Neutrophil (primary cell): ENCODE data around the gene CACNA2D3.

Experiments used
- H3K27ac ChIP-seq: fragments of 200-600 bp; sonication (generic); 2 replicates; pipeline ENCODE4 v1.5.1; 2016; ENCODE audit warnings: mild to moderate bottlenecking, moderate library complexity
- H3K27me3 ChIP-seq: fragments of 200-600 bp; sonication (generic); 2 replicates; pipeline ENCODE4 v1.6.0; 2016; ENCODE audit warnings: mild to moderate bottlenecking
- H3K36me3 ChIP-seq: fragments of 200-600 bp; sonication (generic); 2 replicates; pipeline ENCODE4 v1.5.1; 2017
- H3K4me1 ChIP-seq, 2 experiments: fragments of 200-600 bp in 1 of 2; sonication (generic) in 1 of 2; 1 replicate in 1 of 2; 2 replicates in 1 of 2; pipeline versions ENCODE4 v1.5.1 to v1.6.1; 2013 to 2016; ENCODE audit warnings: low read depth in 1 of 2, low read length in 1 of 2, mild to moderate bottlenecking in 1 of 2, moderate library complexity in 1 of 2; ENCODE audit not compliant: control insufficient read depth in 1 of 2, insufficient read depth in 1 of 2
- H3K4me3 ChIP-seq, 2 experiments: fragments of 200-600 bp in 1 of 2; sonication (generic) in 1 of 2; 1 replicate in 1 of 2; 2 replicates in 1 of 2; pipeline ENCODE4 v1.5.1; 2013 to 2016; ENCODE audit warnings: low read depth in 1 of 2, low read length in 1 of 2, mild to moderate bottlenecking in 1 of 2, moderate library complexity in 1 of 2
- H3K9me3 ChIP-seq: fragments of 200-600 bp; sonication (generic); 2 replicates; pipeline ENCODE4 v1.5.1; 2016
- TF ChIP-seq, protein P1 (sequence below): fragments of 200-600 bp; sonication (generic); IDR thresholded peaks from 2 replicates; pipeline ENCODE4 v1.5.1; 2016; ENCODE audit warnings: antibody characterized with exemption

The CACNA2D3 gene

DNA sequence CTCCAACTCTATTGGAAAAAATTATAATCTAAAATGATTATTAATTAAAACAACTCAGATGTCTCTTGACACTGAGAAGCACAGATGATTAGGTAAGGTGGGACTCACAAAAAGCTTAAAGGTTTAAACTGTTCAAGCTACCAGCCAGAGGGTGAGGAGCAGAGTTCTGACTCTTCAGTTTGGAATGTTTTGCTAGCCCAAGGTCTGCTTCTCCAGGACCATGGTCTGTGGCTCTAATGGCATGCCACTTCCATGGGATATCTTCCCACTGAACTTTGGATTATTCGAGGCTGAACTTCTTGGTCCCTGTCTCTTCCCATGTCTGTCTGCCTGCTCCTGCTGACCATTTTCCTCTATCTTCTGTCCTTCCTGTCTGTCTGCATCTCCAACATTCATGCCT lies 49.2 kb downstream of the CACNA2D3 start:
- Histone ChIP-seq H3K4me3 (no peak overlapping the region), H3K27ac (no peak overlapping the region), H3K9me3 (no peaks in the 10 kb centered on the region), H3K27me3 (no peaks in the 10 kb centered on the region), H3K36me3 (no peaks in the 10 kb centered on the region), H3K4me1 (no peaks in the 10 kb centered on the region)
- TF ChIP-seq, protein P1, sequence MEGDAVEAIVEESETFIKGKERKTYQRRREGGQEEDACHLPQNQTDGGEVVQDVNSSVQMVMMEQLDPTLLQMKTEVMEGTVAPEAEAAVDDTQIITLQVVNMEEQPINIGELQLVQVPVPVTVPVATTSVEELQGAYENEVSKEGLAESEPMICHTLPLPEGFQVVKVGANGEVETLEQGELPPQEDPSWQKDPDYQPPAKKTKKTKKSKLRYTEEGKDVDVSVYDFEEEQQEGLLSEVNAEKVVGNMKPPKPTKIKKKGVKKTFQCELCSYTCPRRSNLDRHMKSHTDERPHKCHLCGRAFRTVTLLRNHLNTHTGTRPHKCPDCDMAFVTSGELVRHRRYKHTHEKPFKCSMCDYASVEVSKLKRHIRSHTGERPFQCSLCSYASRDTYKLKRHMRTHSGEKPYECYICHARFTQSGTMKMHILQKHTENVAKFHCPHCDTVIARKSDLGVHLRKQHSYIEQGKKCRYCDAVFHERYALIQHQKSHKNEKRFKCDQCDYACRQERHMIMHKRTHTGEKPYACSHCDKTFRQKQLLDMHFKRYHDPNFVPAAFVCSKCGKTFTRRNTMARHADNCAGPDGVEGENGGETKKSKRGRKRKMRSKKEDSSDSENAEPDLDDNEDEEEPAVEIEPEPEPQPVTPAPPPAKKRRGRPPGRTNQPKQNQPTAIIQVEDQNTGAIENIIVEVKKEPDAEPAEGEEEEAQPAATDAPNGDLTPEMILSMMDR = no peak

GRCh38 chr3:54171951-54172350 lies 49.6 kb downstream of the CACNA2D3 start:
- Histone ChIP-seq H3K36me3 (no peaks in the 10 kb centered on the region), H3K27ac (no peak overlapping the region), H3K27me3 (no peaks in the 10 kb centered on the region), H3K4me3 (no peak overlapping the region), H3K9me3 (no peaks in the 10 kb centered on the region), H3K4me1 (no peaks in the 10 kb centered on the region)
- TF ChIP-seq, protein P1 = no peak

GRCh38 chr3:54173371-54173770 lies 51.0 kb downstream of the CACNA2D3 start:
- Histone ChIP-seq H3K4me3 (no peak overlapping the region), H3K36me3 (no peaks in the 10 kb centered on the region), H3K27me3 (no peaks in the 10 kb centered on the region), H3K27ac (no peak overlapping the region), H3K4me1 (no peaks in the 10 kb centered on the region), H3K9me3 (no peaks in the 10 kb centered on the region)
- TF ChIP-seq, protein P1 = no peak

GRCh38 chr3:54176106-54176505 lies 53.8 kb downstream of the CACNA2D3 start:
- no peaks in the 10 kb centered on the region for H3K4me1 ChIP-seq
- H3K4me3 ChIP-seq = no peak overlapping the region
- no peaks in the 10 kb centered on the region for H3K36me3 ChIP-seq
- TF ChIP-seq, protein P1 = no peak
- H3K27me3 ChIP-seq = no peaks in the 10 kb centered on the region
- no peak overlapping the region for H3K27ac ChIP-seq
- no peaks in the 10 kb centered on the region for H3K9me3 ChIP-seq

DNA sequence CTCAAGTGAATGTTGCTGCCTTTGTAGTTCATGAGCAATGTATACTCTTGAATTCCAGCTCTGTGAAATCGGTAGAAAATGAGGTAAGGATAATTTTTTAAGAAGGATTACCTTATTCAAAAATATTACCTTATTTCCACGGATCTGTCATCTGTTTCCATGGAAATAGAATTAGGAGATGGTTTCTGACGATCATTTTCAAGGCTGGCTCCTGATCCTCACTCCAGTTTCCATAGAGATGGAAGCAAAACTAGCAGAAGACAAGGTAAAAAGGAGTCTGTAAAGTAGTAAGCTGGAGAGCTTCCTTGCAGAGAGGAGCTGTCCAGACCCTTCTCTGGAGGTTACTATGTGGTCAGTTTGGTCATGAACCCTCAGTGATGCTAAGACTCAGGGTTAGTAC lies 55.5 kb downstream of the CACNA2D3 start:
- Histone ChIP-seq H3K9me3 (no peaks in the 10 kb centered on the region), H3K27me3 (no peaks in the 10 kb centered on the region), H3K4me1 (no peaks in the 10 kb centered on the region), H3K27ac (no peak overlapping the region), H3K4me3 (no peak overlapping the region), H3K36me3 (no peaks in the 10 kb centered on the region)
- TF ChIP-seq, protein P1 = no peak

DNA sequence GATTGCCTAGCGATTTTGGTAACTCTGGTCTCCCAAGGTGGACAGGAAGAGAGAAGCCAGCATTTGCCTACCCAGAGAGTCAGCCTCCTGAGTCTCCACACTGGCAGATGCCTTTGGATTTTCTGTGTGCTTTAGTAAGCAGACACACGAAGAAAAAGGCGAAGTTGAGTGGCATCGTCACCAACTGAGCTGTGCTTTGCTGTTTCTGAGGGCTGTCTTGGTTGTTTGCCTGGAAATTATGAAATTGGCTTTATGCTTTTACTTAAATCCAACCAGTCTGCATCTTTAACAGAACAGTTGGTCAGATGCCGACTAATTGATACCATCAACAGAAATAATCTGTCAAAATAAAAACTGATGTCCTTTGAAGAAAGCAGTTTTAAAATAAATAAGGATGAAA lies 56.0 kb downstream of the CACNA2D3 start:
- no peaks in the 10 kb centered on the region for H3K4me1 ChIP-seq
- TF ChIP-seq, protein P1 = no peak
- no peak overlapping the region for H3K4me3 ChIP-seq
- no peaks in the 10 kb centered on the region for H3K36me3 ChIP-seq
- H3K27me3 ChIP-seq = no peaks in the 10 kb centered on the region
- no peak overlapping the region for H3K27ac ChIP-seq
- H3K9me3 ChIP-seq = no peaks in the 10 kb centered on the region
